ENCODE data around the gene ITCH. TPM values are rescaled to one million over a fixed set of nuclear protein-coding genes. Genes with fewer than 3 reads are reported as not detected.

Gene ITCH
- total and polyA plus RNA-seq, 2 of the 8 experiments (the other 6 are each of a cell fraction or from before 2014, with no cell fraction given) = 3.9 to 45.2 TPM

GRCh38 chr20:34528921-34529297 lies 165.8 kb downstream of the ITCH start:
- H3K23me2 ChIP-seq (ENCODE audit: low read depth, low read length) = no peaks in the 10 kb centered on the region
- H2BK20ac ChIP-seq (ENCODE audit: low read length) = no peak overlapping the region
- H2BK5ac ChIP-seq (ENCODE audit: low read depth, low read length) = no peak overlapping the region
- no peak overlapping the region for H3K56ac ChIP-seq (replicated peaks; ENCODE audit: insufficient read length, low read depth, low read length)
- FAIRE-seq (no peak), DNase-seq (ENCODE audit: low read depth in 1 of 2, low spot score in 2 of 2) (no peak)
- peaks cover 16% of the 10 kb centered on the region for H3K79me1 ChIP-seq (ENCODE audit: low read depth, low read length)
- H3K4ac ChIP-seq (replicated peaks; ENCODE audit: insufficient read length, low read depth, low read length) = no peak overlapping the region
- H2AFZ ChIP-seq (ENCODE audit: low read length) = no peak overlapping the region
- no peak overlapping the region for H3K4me2 ChIP-seq (ENCODE audit: insufficient read depth in 1 of 2, low read depth in 2 of 2, low read length in 2 of 2)
- no peak overlapping the region for H3K14ac ChIP-seq (ENCODE audit: insufficient read length)
- no peak overlapping the region for H2BK12ac ChIP-seq (ENCODE audit: low read depth, low read length)
- H3K4me1 ChIP-seq (replicated peaks in 1 of 4; ENCODE audit: control insufficient read depth in 3 of 4, insufficient read depth in 4 of 4, low read length in 3 of 4) = no peaks in the 10 kb centered on the region
- no peak overlapping the region for H4K5ac ChIP-seq (ENCODE audit: insufficient read length, low read depth, low read length)
- ChIA-PET CTCF (ENCODE audit: partially characterized antibody) (interaction anchor here (4.4 kb wide), 1 partner anchor 216 kb away, joined by 16 read pairs; no protein-coding TSS in a partner anchor), POLR2A (ENCODE audit: partially characterized antibody) (no interaction called here)
- no peak overlapping the region for H3K4me3 ChIP-seq (ENCODE audit: extremely low read depth in 1 of 4, insufficient read depth in 2 of 4, low read depth in 3 of 4, low read length in 4 of 4)
- no peak overlapping the region for H3K27ac ChIP-seq (ENCODE audit: low read depth, low read length)
- no peak overlapping the region for H4K8ac ChIP-seq (ENCODE audit: extremely low read depth, insufficient read depth, low read length)
- H2BK15ac ChIP-seq (ENCODE audit: low read length) = no peak overlapping the region
- H2AK5ac ChIP-seq (ENCODE audit: low read depth, low read length) = no peak overlapping the region
- no peaks in the 10 kb centered on the region for H3K27me3 ChIP-seq (replicated peaks in 1 of 4; ENCODE audit: control insufficient read depth in 3 of 4, extremely low read depth in 1 of 4, insufficient read depth in 3 of 4, low read length in 3 of 4)
- H4K20me1 ChIP-seq (replicated peaks in 1 of 2; ENCODE audit: control insufficient read depth in 1 of 2, insufficient read depth in 2 of 2, low read length in 2 of 2) = peaks cover 10 to 16% of the 10 kb centered on the region in 2 experiments
- 85% methylated on average over 5 of the region's 5 CpGs; no CpG with 5 or more reads in 1 of the 2 experiments for WGBS, 2 experiments (ENCODE audit: extremely low coverage in 1 of 2, insufficient coverage in 1 of 2, insufficient read length in 1 of 2, insufficient replicate concordance in 2 of 2, low coverage in 1 of 2, low lambda C conversion rate in 2 of 2, missing lambda C conversion rate in 1 of 2)
- no peak overlapping the region for H4K91ac ChIP-seq (replicated peaks; ENCODE audit: insufficient read length, low read length)
- H3K23ac ChIP-seq (ENCODE audit: insufficient read length) = no peak overlapping the region
- H2BK120ac ChIP-seq (replicated peaks; ENCODE audit: low read depth, low read length) = no peak overlapping the region
- no peak overlapping the region for H3K18ac ChIP-seq (ENCODE audit: extremely low read depth, low read length)
- no peaks in the 10 kb centered on the region for H3K9me3 ChIP-seq (ENCODE audit: insufficient read depth in 2 of 2, low read depth in 1 of 2, low read length in 1 of 2)
- no peak overlapping the region for H3K9ac ChIP-seq (replicated peaks in 1 of 4; ENCODE audit: extremely low read depth in 1 of 4, low read depth in 3 of 4, low read length in 3 of 4)
- H3K36me3 ChIP-seq (ENCODE audit: control insufficient read depth in 2 of 4, insufficient read depth in 4 of 4, low read length in 3 of 4) = peaks cover 8 to 42% (median 20%) of the 10 kb centered on the region in 4 experiments
- TF ChIP-seq BCL11A (IDR thresholded peaks at IDR 0.05; ENCODE audit: low read depth in 2 of 2, low read length in 2 of 2) (no peak), MAX (IDR thresholded peaks at IDR 0.05) (no peak), TEAD4 (IDR thresholded peaks at IDR 0.05; ENCODE audit: low read depth, low read length) (no peak), CEBPB (IDR thresholded peaks at IDR 0.05; ENCODE audit: low read depth, low read length) (no peak)
- peaks cover 0 to 22% of the 10 kb centered on the region in 2 experiments; a peak in 3 of 4 replicates for H3K79me2 ChIP-seq (ENCODE audit: control insufficient read depth in 1 of 2, insufficient read depth in 2 of 2, low read length in 2 of 2)
